HEK293 (cell line): ENCODE data around the gene TUBB3.

Experiments
- CTCF ChIA-PET: fragments of 350-600 bp; formaldehyde crosslinking; extraction: SDS; loops from one replicate; lab custom pipeline; 2021; ENCODE audit warnings: antibody characterized with exemption; lab: Yijun Ruan, JAX
- POLR2A ChIA-PET: fragments of 300-600 bp; formaldehyde crosslinking; extraction: SDS; loops from one replicate; lab custom pipeline; 2020; ENCODE audit warnings: antibody characterized with exemption, inconsistent platforms; lab: Yijun Ruan, JAX
- H3K27ac ChIP-seq: fragments of 200-500 bp; sonication (Bioruptor generic); 2 replicates; pipeline ENCODE4 v1.5.1; 2014; ENCODE audit warnings: low read depth, low read length, control low read depth, inconsistent platforms; ENCODE audit errors: extremely low read depth
- H3K36me3 ChIP-seq, 2 experiments: fragments of 200-500 bp in 1 of 2; sonication (Bioruptor generic) in 1 of 2; 1 replicate in 1 of 2; 2 replicates in 1 of 2; pipeline ENCODE4 v1.5.1; 2014 to 2017; ENCODE audit warnings: inconsistent platforms in 2 of 2, low read length in 2 of 2; ENCODE audit not compliant: control insufficient read depth in 2 of 2, insufficient read depth in 1 of 2
- H3K4me1 ChIP-seq: fragments of 200-500 bp; sonication (Bioruptor generic); 2 replicates; pipeline ENCODE4 v1.5.1; 2014; ENCODE audit warnings: mild to moderate bottlenecking, low read length, inconsistent platforms; ENCODE audit not compliant: control insufficient read depth, insufficient read depth
- H3K4me3 ChIP-seq: 2 replicates; pipeline ENCODE4 v1.5.1; 2011; ENCODE audit warnings: low read depth, mild to moderate bottlenecking, control low read depth, low read length, moderate library complexity
- H3K9me3 ChIP-seq: fragments of 200-500 bp; sonication (Bioruptor generic); 2 replicates; pipeline ENCODE4 v1.5.1; 2014; ENCODE audit warnings: low read depth, low read length, inconsistent platforms; ENCODE audit not compliant: control insufficient read depth, insufficient read depth
- REPIN1 ChIP-seq: fragments of 450-650 bp; formaldehyde crosslinking; IDR thresholded peaks from 2 replicates; pipeline ENCODE4 v1.5.1; 2017; ENCODE audit warnings: missing biosample characterization, missing genetic modification characterization, low read depth
- SP3 ChIP-seq: fragments of 450-650 bp; formaldehyde crosslinking; IDR thresholded peaks from 2 replicates; pipeline ENCODE4 v1.5.1; 2016; ENCODE audit warnings: missing biosample characterization, missing genetic modification characterization
- TRIM28 ChIP-seq: IDR thresholded peaks from 2 replicates; pipeline ENCODE4 v1.6.1; 2011; ENCODE audit warnings: low read length, control low read depth, borderline replicate concordance
- ZNF121 ChIP-seq: fragments of 450-650 bp; formaldehyde crosslinking; IDR thresholded peaks from 2 replicates; pipeline ENCODE4 v1.5.1; 2016; ENCODE audit warnings: missing biosample characterization, missing genetic modification characterization
- ZNF157 ChIP-seq: fragments of 450-650 bp; formaldehyde crosslinking; IDR thresholded peaks from 2 replicates; pipeline ENCODE4 v1.5.1; 2016; ENCODE audit warnings: missing biosample characterization, missing genetic modification characterization
- ZNF221 ChIP-seq: fragments of 450-650 bp; formaldehyde crosslinking; IDR thresholded peaks from 2 replicates; pipeline ENCODE4 v1.5.1; 2017; ENCODE audit warnings: missing biosample characterization, missing genetic modification characterization, borderline replicate concordance
- ZNF248 ChIP-seq: fragments of 450-650 bp; formaldehyde crosslinking; IDR thresholded peaks from 2 replicates; pipeline ENCODE4 v1.5.1; 2017; ENCODE audit warnings: missing biosample characterization, missing genetic modification characterization
- ZNF266 ChIP-seq: fragments of 450-650 bp; formaldehyde crosslinking; IDR thresholded peaks from 2 replicates; pipeline ENCODE4 v1.5.1; 2016; ENCODE audit warnings: missing biosample characterization, missing genetic modification characterization, low read depth
- ZNF335 ChIP-seq: fragments of 450-650 bp; formaldehyde crosslinking; conservative IDR thresholded peaks from 2 replicates; pipeline ENCODE4 v1.5.1; 2016; ENCODE audit warnings: missing biosample characterization, missing genetic modification characterization
- ZNF433 ChIP-seq: fragments of 450-650 bp; formaldehyde crosslinking; IDR thresholded peaks from 2 replicates; pipeline ENCODE4 v1.5.1; 2016; ENCODE audit warnings: missing biosample characterization, missing genetic modification characterization, low read depth
- ZNF548 ChIP-seq: fragments of 450-650 bp; formaldehyde crosslinking; IDR thresholded peaks from 2 replicates; pipeline ENCODE4 v1.5.1; 2016; ENCODE audit warnings: missing biosample characterization, missing genetic modification characterization
- ZNF621 ChIP-seq: fragments of 450-650 bp; formaldehyde crosslinking; IDR thresholded peaks from 2 replicates; pipeline ENCODE4 v1.5.1; 2017; ENCODE audit warnings: missing biosample characterization, missing genetic modification characterization
- ZNF654 ChIP-seq: fragments of 450-650 bp; formaldehyde crosslinking; IDR thresholded peaks from 2 replicates; pipeline ENCODE4 v1.5.1; 2016; ENCODE audit warnings: low read depth, missing biosample characterization, missing genetic modification characterization
- ZSCAN23 ChIP-seq: fragments of 450-650 bp; formaldehyde crosslinking; IDR thresholded peaks from 2 replicates; pipeline ENCODE4 v1.5.1; 2016; ENCODE audit warnings: missing biosample characterization, missing genetic modification characterization
- TF ChIP-seq, protein P1 (sequence below): fragments of 450-650 bp; formaldehyde crosslinking; IDR thresholded peaks from 2 replicates; pipeline ENCODE4; 2016; ENCODE audit warnings: missing biosample characterization, missing genetic modification characterization
- TF ChIP-seq, protein P2 (sequence below): fragments of 450-650 bp; formaldehyde crosslinking; conservative IDR thresholded peaks from 2 replicates; pipeline ENCODE4 v1.5.1; 2016; ENCODE audit warnings: low read depth, missing biosample characterization, missing genetic modification characterization
- TF ChIP-seq, protein P3 (sequence below): fragments of 450-650 bp; formaldehyde crosslinking; IDR thresholded peaks from 2 replicates; pipeline ENCODE4 v1.5.1; 2016; ENCODE audit warnings: missing biosample characterization, missing genetic modification characterization
- TF ChIP-seq, protein P4 (sequence below): fragments of 450-650 bp; formaldehyde crosslinking; IDR thresholded peaks from 2 replicates; pipeline ENCODE4 v1.5.0; 2017; ENCODE audit warnings: missing biosample characterization, missing genetic modification characterization, borderline replicate concordance
- TF ChIP-seq, protein P5 (sequence below): fragments of 450-650 bp; formaldehyde crosslinking; optimal IDR thresholded peaks from 2 replicates; pipeline ENCODE3; 2016; ENCODE audit warnings: missing biosample characterization, mild to moderate bottlenecking, missing genetic modification characterization

TUBB3 gene

DNA sequence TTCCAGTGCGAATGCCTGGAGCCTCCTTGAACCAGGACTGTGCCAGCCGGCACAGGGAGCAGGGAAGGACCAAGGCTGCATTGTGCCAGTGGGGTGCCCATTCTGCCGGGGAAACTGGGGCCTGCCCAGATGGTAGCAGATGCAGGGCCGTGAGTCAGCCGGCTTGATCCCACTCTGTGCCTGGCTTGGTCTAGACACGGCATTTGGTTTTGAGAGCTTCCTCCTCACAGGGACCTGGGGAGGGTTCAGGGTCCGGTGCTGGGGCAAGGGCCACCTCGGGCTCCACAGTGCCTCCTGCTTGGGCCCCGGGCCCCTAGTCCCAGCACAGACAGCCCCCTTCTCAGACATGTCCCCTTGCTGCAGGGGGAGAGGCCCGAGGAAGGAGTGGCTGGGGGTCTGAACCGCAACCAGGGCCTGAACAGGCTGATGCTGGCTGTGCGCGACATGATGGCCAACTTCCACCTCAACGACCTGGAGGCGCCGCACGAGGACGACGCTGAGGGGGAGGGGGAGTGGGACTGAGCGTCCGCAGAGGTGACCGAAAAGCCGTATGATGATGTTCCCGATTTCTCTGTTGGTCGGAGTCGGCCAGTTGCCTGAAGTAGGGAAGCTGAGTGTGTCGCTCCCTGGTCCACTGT, 12.3 kb upstream of the TUBB3 start:
- POLR2A ChIA-PET: interaction anchor here (0.8 to 2.1 kb wide), 5 partner anchors 9 to 37 kb away, joined by 3 to 15 read pairs (median 5); partner anchors contain the start of genes TCF25 and TUBB3
- Histone ChIP-seq H3K9me3 (no peaks in the 10 kb centered on the region), H3K4me3 (no peak overlapping the region), H3K36me3 (peaks cover 8 to 44% of the 10 kb centered on the region in 2 experiments; a peak in 2 of 3 replicates), H3K27ac (no peak overlapping the region), H3K4me1 (no peaks in the 10 kb centered on the region)
- TF ChIP-seq, protein P1, sequence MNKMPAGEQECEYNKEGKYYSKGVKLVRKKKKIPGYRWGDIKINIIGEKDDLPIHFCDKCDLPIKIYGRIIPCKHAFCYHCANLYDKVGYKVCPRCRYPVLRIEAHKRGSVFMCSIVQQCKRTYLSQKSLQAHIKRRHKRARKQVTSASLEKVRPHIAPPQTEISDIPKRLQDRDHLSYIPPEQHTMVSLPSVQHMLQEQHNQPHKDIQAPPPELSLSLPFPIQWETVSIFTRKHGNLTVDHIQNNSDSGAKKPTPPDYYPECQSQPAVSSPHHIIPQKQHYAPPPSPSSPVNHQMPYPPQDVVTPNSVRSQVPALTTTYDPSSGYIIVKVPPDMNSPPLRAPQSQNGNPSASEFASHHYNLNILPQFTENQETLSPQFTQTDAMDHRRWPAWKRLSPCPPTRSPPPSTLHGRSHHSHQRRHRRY (tag by site-specific recombination): no peak
- TF ChIP-seq, protein P2, sequence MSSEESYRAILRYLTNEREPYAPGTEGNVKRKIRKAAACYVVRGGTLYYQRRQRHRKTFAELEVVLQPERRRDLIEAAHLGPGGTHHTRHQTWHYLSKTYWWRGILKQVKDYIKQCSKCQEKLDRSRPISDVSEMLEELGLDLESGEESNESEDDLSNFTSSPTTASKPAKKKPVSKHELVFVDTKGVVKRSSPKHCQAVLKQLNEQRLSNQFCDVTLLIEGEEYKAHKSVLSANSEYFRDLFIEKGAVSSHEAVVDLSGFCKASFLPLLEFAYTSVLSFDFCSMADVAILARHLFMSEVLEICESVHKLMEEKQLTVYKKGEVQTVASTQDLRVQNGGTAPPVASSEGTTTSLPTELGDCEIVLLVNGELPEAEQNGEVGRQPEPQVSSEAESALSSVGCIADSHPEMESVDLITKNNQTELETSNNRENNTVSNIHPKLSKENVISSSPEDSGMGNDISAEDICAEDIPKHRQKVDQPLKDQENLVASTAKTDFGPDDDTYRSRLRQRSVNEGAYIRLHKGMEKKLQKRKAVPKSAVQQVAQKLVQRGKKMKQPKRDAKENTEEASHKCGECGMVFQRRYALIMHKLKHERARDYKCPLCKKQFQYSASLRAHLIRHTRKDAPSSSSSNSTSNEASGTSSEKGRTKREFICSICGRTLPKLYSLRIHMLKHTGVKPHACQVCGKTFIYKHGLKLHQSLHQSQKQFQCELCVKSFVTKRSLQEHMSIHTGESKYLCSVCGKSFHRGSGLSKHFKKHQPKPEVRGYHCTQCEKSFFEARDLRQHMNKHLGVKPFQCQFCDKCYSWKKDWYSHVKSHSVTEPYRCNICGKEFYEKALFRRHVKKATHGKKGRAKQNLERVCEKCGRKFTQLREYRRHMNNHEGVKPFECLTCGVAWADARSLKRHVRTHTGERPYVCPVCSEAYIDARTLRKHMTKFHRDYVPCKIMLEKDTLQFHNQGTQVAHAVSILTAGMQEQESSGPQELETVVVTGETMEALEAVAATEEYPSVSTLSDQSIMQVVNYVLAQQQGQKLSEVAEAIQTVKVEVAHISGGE (tag by site-specific recombination): no peak
- no peak for TF ChIP-seq ZSCAN23
- no peak for TF ChIP-seq ZNF248 (tag by site-specific recombination)
- TF ChIP-seq, protein P3, sequence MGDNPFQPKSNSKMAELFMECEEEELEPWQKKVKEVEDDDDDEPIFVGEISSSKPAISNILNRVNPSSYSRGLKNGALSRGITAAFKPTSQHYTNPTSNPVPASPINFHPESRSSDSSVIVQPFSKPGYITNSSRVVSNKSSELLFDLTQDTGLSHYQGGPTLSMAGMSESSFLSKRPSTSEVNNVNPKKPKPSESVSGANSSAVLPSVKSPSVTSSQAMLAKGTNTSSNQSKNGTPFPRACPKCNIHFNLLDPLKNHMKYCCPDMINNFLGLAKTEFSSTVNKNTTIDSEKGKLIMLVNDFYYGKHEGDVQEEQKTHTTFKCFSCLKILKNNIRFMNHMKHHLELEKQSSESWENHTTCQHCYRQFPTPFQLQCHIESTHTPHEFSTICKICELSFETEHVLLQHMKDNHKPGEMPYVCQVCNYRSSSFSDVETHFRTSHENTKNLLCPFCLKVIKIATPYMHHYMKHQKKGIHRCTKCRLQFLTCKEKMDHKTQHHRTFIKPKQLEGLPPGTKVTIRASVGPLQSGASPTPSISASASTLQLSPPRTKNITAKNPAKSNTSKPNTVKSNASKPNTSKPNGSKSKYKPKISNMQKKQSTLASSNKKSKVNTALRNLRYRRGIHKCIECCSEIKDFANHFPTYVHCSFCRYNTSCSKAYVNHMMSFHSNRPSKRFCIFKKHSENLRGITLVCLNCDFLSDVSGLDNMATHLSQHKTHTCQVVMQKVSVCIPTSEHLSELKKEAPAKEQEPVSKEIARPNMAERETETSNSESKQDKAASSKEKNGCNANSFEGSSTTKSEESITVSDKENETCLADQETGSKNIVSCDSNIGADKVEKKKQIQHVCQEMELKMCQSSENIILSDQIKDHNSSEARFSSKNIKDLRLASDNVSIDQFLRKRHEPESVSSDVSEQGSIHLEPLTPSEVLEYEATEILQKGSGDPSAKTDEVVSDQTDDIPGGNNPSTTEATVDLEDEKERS (tag by site-specific recombination): no peak
- no peak for TF ChIP-seq ZNF121 (tag by site-specific recombination)
- no peak for TF ChIP-seq ZNF335 (tag by site-specific recombination)
- TF ChIP-seq ZNF621 (tag by site-specific recombination): no peak
- TF ChIP-seq, protein P4, sequence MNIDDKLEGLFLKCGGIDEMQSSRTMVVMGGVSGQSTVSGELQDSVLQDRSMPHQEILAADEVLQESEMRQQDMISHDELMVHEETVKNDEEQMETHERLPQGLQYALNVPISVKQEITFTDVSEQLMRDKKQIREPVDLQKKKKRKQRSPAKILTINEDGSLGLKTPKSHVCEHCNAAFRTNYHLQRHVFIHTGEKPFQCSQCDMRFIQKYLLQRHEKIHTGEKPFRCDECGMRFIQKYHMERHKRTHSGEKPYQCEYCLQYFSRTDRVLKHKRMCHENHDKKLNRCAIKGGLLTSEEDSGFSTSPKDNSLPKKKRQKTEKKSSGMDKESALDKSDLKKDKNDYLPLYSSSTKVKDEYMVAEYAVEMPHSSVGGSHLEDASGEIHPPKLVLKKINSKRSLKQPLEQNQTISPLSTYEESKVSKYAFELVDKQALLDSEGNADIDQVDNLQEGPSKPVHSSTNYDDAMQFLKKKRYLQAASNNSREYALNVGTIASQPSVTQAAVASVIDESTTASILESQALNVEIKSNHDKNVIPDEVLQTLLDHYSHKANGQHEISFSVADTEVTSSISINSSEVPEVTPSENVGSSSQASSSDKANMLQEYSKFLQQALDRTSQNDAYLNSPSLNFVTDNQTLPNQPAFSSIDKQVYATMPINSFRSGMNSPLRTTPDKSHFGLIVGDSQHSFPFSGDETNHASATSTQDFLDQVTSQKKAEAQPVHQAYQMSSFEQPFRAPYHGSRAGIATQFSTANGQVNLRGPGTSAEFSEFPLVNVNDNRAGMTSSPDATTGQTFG (tag by site-specific recombination): no peak
- no peak for TF ChIP-seq ZNF548
- TF ChIP-seq ZNF157: no peak
- TF ChIP-seq SP3: no peak
- no peak for TF ChIP-seq TRIM28
- no peak for TF ChIP-seq ZNF266 (tag by site-specific recombination)
- no peak for TF ChIP-seq ZNF654 (tag by site-specific recombination)
- no peak for TF ChIP-seq ZNF433
- TF ChIP-seq REPIN1 (tag by site-specific recombination): no peak
- TF ChIP-seq ZNF221: no peak
- TF ChIP-seq, protein P5, sequence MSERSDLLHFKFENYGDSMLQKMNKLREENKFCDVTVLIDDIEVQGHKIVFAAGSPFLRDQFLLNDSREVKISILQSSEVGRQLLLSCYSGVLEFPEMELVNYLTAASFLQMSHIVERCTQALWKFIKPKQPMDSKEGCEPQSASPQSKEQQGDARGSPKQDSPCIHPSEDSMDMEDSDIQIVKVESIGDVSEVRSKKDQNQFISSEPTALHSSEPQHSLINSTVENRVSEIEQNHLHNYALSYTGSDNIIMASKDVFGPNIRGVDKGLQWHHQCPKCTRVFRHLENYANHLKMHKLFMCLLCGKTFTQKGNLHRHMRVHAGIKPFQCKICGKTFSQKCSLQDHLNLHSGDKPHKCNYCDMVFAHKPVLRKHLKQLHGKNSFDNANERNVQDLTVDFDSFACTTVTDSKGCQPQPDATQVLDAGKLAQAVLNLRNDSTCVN (tag by site-specific recombination): no peak
- CTCF ChIA-PET: interaction anchor here (0.6 to 3.1 kb wide), 24 partner anchors 8 to 212 kb away, joined by 3 to 20 read pairs (median 5); partner anchors contain the start of genes DBNDD1, MC1R and TUBB3
